ENCODE measurements around the gene COL13A1. TPM values are rescaled to one million over a fixed set of nuclear protein-coding genes. Genes with fewer than 3 reads are reported as not detected.

Gene COL13A1
- total and polyA plus RNA-seq, 2 donors from 2014 or later: 4.0 to 5.2 TPM

- no peak overlapping the region for H3K27ac ChIP-seq (ENCODE audit: low read depth in 2 of 2, low read length in 2 of 2)
- DNase-seq: no peak
- intact Hi-C loops (cut with DNase I): no loop called here
- no peak overlapping the region for H3K4me3 ChIP-seq (ENCODE audit: low read length in 3 of 3)
- no peak for FAIRE-seq
- H3K4me1 ChIP-seq (ENCODE audit: control insufficient read depth in 2 of 3, insufficient read depth in 2 of 3, low read depth in 1 of 3, low read length in 3 of 3): peaks cover 0 to 4% (median 0%) of the 10 kb centered on the region in 3 donors
- TF ChIP-seq CTCF (IDR thresholded peaks at IDR 0.05; ENCODE audit: borderline replicate concordance, extremely low read depth, insufficient read depth): no peak
- no peaks in the 10 kb centered on the region for H3K36me3 ChIP-seq (ENCODE audit: control insufficient read depth in 2 of 3, insufficient read depth in 3 of 3, low read length in 3 of 3)
- no peaks in the 10 kb centered on the region for H3K9me3 ChIP-seq (ENCODE audit: control insufficient read depth in 2 of 3, insufficient read depth in 1 of 3, low read length in 3 of 3)
- H3K27me3 ChIP-seq (ENCODE audit: control insufficient read depth, insufficient read depth, low read length): no peaks in the 10 kb centered on the region
- no peak overlapping the region for H3K9ac ChIP-seq (ENCODE audit: low read length in 3 of 3)
Measured at GRCh38 chr10:69869291-69869961, 67.7 kb downstream of the COL13A1 start.

- intact Hi-C loops (cut with DNase I): no loop called here
- no peaks in the 10 kb centered on the region for H3K9me3 ChIP-seq (ENCODE audit: control insufficient read depth in 2 of 3, insufficient read depth in 1 of 3, low read length in 3 of 3)
- H3K36me3 ChIP-seq (ENCODE audit: control insufficient read depth in 2 of 3, insufficient read depth in 3 of 3, low read length in 3 of 3): no peaks in the 10 kb centered on the region
- H3K9ac ChIP-seq (ENCODE audit: low read length in 3 of 3): no peak overlapping the region
- H3K27me3 ChIP-seq (ENCODE audit: control insufficient read depth, insufficient read depth, low read length): no peaks in the 10 kb centered on the region
- TF ChIP-seq CTCF (IDR thresholded peaks at IDR 0.05; ENCODE audit: borderline replicate concordance, extremely low read depth, insufficient read depth): no peak
- H3K4me1 ChIP-seq (ENCODE audit: control insufficient read depth in 2 of 3, insufficient read depth in 2 of 3, low read depth in 1 of 3, low read length in 3 of 3): peaks cover 0 to 2% (median 0%) of the 10 kb centered on the region in 3 donors
- FAIRE-seq (no peak), DNase-seq (no peak)
- H3K27ac ChIP-seq (ENCODE audit: low read depth in 2 of 2, low read length in 2 of 2): no peak overlapping the region
- H3K4me3 ChIP-seq (ENCODE audit: low read length in 3 of 3): no peak overlapping the region
Measured at GRCh38 chr10:69870591-69870990, 68.9 kb downstream of the COL13A1 start.

GRCh38 chr10:69871074-69871473, 69.4 kb downstream of the COL13A1 start:
- H3K4me3 ChIP-seq (ENCODE audit: low read length in 3 of 3): no peak overlapping the region
- no peaks in the 10 kb centered on the region for H3K36me3 ChIP-seq (ENCODE audit: control insufficient read depth in 2 of 3, insufficient read depth in 3 of 3, low read length in 3 of 3)
- H3K27ac ChIP-seq (ENCODE audit: low read depth in 2 of 2, low read length in 2 of 2): no peak overlapping the region
- DNase-seq: no peak
- H3K27me3 ChIP-seq (ENCODE audit: control insufficient read depth, insufficient read depth, low read length): no peaks in the 10 kb centered on the region
- H3K9ac ChIP-seq (ENCODE audit: low read length in 3 of 3): no peak overlapping the region
- H3K9me3 ChIP-seq (ENCODE audit: control insufficient read depth in 2 of 3, insufficient read depth in 1 of 3, low read length in 3 of 3): no peaks in the 10 kb centered on the region
- FAIRE-seq: no peak
- TF ChIP-seq CTCF (IDR thresholded peaks at IDR 0.05; ENCODE audit: borderline replicate concordance, extremely low read depth, insufficient read depth): no peak
- peaks cover 0 to 2% (median 0%) of the 10 kb centered on the region in 3 donors for H3K4me1 ChIP-seq (ENCODE audit: control insufficient read depth in 2 of 3, insufficient read depth in 2 of 3, low read depth in 1 of 3, low read length in 3 of 3)
- intact Hi-C loops (cut with DNase I): no loop called here

GRCh38 chr10:69872323-69872722, 70.6 kb downstream of the COL13A1 start:
- H3K36me3 ChIP-seq (ENCODE audit: control insufficient read depth in 2 of 3, insufficient read depth in 3 of 3, low read length in 3 of 3): no peaks in the 10 kb centered on the region
- TF ChIP-seq CTCF (IDR thresholded peaks at IDR 0.05; ENCODE audit: borderline replicate concordance, extremely low read depth, insufficient read depth): no peak
- H3K9ac ChIP-seq (ENCODE audit: low read length in 3 of 3): no peak overlapping the region
- DNase-seq (no peak), FAIRE-seq (no peak)
- intact Hi-C loops (cut with DNase I): no loop called here
- H3K9me3 ChIP-seq (ENCODE audit: control insufficient read depth in 2 of 3, insufficient read depth in 1 of 3, low read length in 3 of 3): no peaks in the 10 kb centered on the region
- no peak overlapping the region for H3K4me3 ChIP-seq (ENCODE audit: low read length in 3 of 3)
- no peak overlapping the region for H3K27ac ChIP-seq (ENCODE audit: low read depth in 2 of 2, low read length in 2 of 2)
- no peaks in the 10 kb centered on the region for H3K27me3 ChIP-seq (ENCODE audit: control insufficient read depth, insufficient read depth, low read length)
- H3K4me1 ChIP-seq (ENCODE audit: control insufficient read depth in 2 of 3, insufficient read depth in 2 of 3, low read depth in 1 of 3, low read length in 3 of 3): no peaks in the 10 kb centered on the region

All from kidney (tissue), 14 donors.